ENCODE measurements around the gene MYO1D.

Gene MYO1D

GRCh38 chr17:32591405-32591804 lies 285.5 kb downstream of the MYO1D start:
- TF ChIP-seq TEAD4 (IDR thresholded peaks at IDR 0.05) (no peak), TAF1 (IDR thresholded peaks at IDR 0.05; ENCODE audit: low read depth) (no peak), RAD21 (IDR thresholded peaks at IDR 0.05; ENCODE audit: low read depth) (no peak), ZBTB7A (IDR thresholded peaks at IDR 0.05; ENCODE audit: low read depth) (no peak), CREB1 (IDR thresholded peaks at IDR 0.05; ENCODE audit: low read depth) (no peak), TCF12 (IDR thresholded peaks at IDR 0.05; ENCODE audit: low read depth) (no peak), EP300 (IDR thresholded peaks at IDR 0.05; ENCODE audit: borderline replicate concordance) (no peak), EGR1 (IDR thresholded peaks at IDR 0.05) (no peak), REST (IDR thresholded peaks at IDR 0.05; ENCODE audit: low read depth) (no peak), USF1 (IDR thresholded peaks at IDR 0.05) (no peak), FOXM1 (IDR thresholded peaks at IDR 0.05; ENCODE audit: borderline replicate concordance, low read depth) (no peak), NFIC (IDR thresholded peaks at IDR 0.05) (no peak)

GRCh38 chr17:32590974-32591373 lies 285.9 kb downstream of the MYO1D start:
- no peak for TF ChIP-seq MAX (IDR thresholded peaks at IDR 0.05)
- no peak for TF ChIP-seq TEAD4 (IDR thresholded peaks at IDR 0.05)
- TF ChIP-seq TCF12 (IDR thresholded peaks at IDR 0.05; ENCODE audit: low read depth) = no peak
- TF ChIP-seq TAF1 (IDR thresholded peaks at IDR 0.05; ENCODE audit: low read depth) = no peak
- no peak for TF ChIP-seq YY1 (IDR thresholded peaks at IDR 0.05; ENCODE audit: low read depth)
- TF ChIP-seq FOXM1 (IDR thresholded peaks at IDR 0.05; ENCODE audit: borderline replicate concordance, low read depth) = no peak
- no peak for TF ChIP-seq EGR1 (IDR thresholded peaks at IDR 0.05)
- TF ChIP-seq CEBPB (IDR thresholded peaks at IDR 0.05) = no peak
- no peak for TF ChIP-seq NFIC (IDR thresholded peaks at IDR 0.05)
- TF ChIP-seq REST (IDR thresholded peaks at IDR 0.05; ENCODE audit: low read depth) = no peak
- no peak for TF ChIP-seq USF1 (IDR thresholded peaks at IDR 0.05)
- TF ChIP-seq CREB1 (IDR thresholded peaks at IDR 0.05; ENCODE audit: low read depth) = no peak
- TF ChIP-seq RAD21 (IDR thresholded peaks at IDR 0.05; ENCODE audit: low read depth) = no peak
- no peak for TF ChIP-seq ZBTB7A (IDR thresholded peaks at IDR 0.05; ENCODE audit: low read depth)
- TF ChIP-seq EP300 (IDR thresholded peaks at IDR 0.05; ENCODE audit: borderline replicate concordance) = no peak

GRCh38 chr17:32588982-32589381 lies 287.9 kb downstream of the MYO1D start:
- no peak for TF ChIP-seq FOXM1 (IDR thresholded peaks at IDR 0.05; ENCODE audit: borderline replicate concordance, low read depth)
- no peak for TF ChIP-seq RAD21 (IDR thresholded peaks at IDR 0.05; ENCODE audit: low read depth)
- no peak for TF ChIP-seq REST (IDR thresholded peaks at IDR 0.05; ENCODE audit: low read depth)
- no peak for TF ChIP-seq TAF1 (IDR thresholded peaks at IDR 0.05; ENCODE audit: low read depth)
- TF ChIP-seq NFIC (IDR thresholded peaks at IDR 0.05) = no peak
- TF ChIP-seq TCF12 (IDR thresholded peaks at IDR 0.05; ENCODE audit: low read depth) = no peak
- TF ChIP-seq CREB1 (IDR thresholded peaks at IDR 0.05; ENCODE audit: low read depth) = no peak
- no peak for TF ChIP-seq CEBPB (IDR thresholded peaks at IDR 0.05)
- TF ChIP-seq MAX (IDR thresholded peaks at IDR 0.05) = no peak
- TF ChIP-seq EP300 (IDR thresholded peaks at IDR 0.05; ENCODE audit: borderline replicate concordance) = no peak
- no peak for TF ChIP-seq ZBTB7A (IDR thresholded peaks at IDR 0.05; ENCODE audit: low read depth)
- no peak for TF ChIP-seq YY1 (IDR thresholded peaks at IDR 0.05; ENCODE audit: low read depth)
- no peak for TF ChIP-seq TEAD4 (IDR thresholded peaks at IDR 0.05)
- TF ChIP-seq USF1 (IDR thresholded peaks at IDR 0.05) = no peak
- TF ChIP-seq EGR1 (IDR thresholded peaks at IDR 0.05) = no peak

- no peak for TF ChIP-seq CREB1 (IDR thresholded peaks at IDR 0.05; ENCODE audit: low read depth)
- no peak for TF ChIP-seq TEAD4 (IDR thresholded peaks at IDR 0.05)
- TF ChIP-seq EP300 (IDR thresholded peaks at IDR 0.05; ENCODE audit: borderline replicate concordance) = no peak
- no peak for TF ChIP-seq NFIC (IDR thresholded peaks at IDR 0.05)
- TF ChIP-seq TCF12 (IDR thresholded peaks at IDR 0.05; ENCODE audit: low read depth) = no peak
- TF ChIP-seq MAX (IDR thresholded peaks at IDR 0.05) = no peak
- no peak for TF ChIP-seq ZBTB7A (IDR thresholded peaks at IDR 0.05; ENCODE audit: low read depth)
- TF ChIP-seq CEBPB (IDR thresholded peaks at IDR 0.05) = no peak
- TF ChIP-seq YY1 (IDR thresholded peaks at IDR 0.05; ENCODE audit: low read depth) = no peak
- no peak for TF ChIP-seq USF1 (IDR thresholded peaks at IDR 0.05)
Measured at GRCh38 chr17:32588135-32588534, 288.8 kb downstream of the MYO1D start.

Data from Ishikawa (cell line).